ENCODE data around the gene DCLK1. TPM values are rescaled to one million over a fixed set of nuclear protein-coding genes. Genes with fewer than 3 reads are reported as not detected.

Gene DCLK1
- total and polyA plus RNA-seq, 5 donors from 2014 or later = not detected

DNA sequence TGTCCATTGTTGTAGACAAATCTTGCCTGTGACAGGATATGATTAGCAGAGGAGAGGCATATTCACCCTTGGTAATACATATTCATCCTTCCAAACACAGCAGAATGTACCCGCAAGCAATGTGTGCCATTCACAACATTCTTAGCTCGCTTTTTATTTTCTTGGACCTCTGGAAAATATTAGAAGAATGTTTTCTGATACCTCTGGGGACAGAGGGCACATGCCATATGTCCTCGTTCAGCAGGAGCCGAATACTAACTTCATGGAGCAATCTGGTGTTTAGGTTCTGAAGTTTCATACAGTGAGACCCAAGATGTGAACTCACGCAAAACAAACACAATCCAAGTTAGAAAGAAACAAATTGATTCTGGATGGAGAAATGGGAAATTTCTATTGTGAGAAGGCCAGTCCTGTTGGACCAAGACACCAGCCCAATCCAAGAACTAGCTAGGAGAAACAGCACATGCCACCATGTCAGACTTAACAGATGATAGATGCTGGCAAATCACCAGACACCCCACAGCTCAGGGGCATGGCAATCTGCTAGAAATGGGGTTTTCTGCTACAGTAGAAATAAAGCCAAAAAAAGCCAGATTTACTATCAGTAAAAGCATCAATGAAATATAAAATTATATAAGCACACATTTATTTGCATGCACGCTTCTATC, 297.4 kb downstream of the DCLK1 start:
- Histone ChIP-seq H3K27me3 (ENCODE audit: control insufficient read depth, insufficient read depth, low read length) (no peaks in the 10 kb centered on the region), H3K4me1 (ENCODE audit: control insufficient read depth, insufficient read depth, low read length, poor library complexity, severe bottlenecking) (no peaks in the 10 kb centered on the region), H3K36me3 (ENCODE audit: control insufficient read depth, insufficient read depth, low read length) (no peaks in the 10 kb centered on the region), H3K9me3 (ENCODE audit: control insufficient read depth in 2 of 2, low read length in 2 of 2) (no peaks in the 10 kb centered on the region), H3K27ac (ENCODE audit: insufficient read depth, low read length, poor library complexity, severe bottlenecking) (no peak overlapping the region), H3K4me3 (ENCODE audit: low read depth, low read length) (no peak overlapping the region)
- Mint-ChIP-seq H3K4me1 (no peaks in the 10 kb centered on the region), H3K4me3 (no peak overlapping the region), H3K9me3 (peaks cover 0 to 4% (median under 1%) of the 10 kb centered on the region in 7 donors), H3K27ac (no peak overlapping the region), H3K27me3 (no peaks in the 10 kb centered on the region), H3K36me3 (no peaks in the 10 kb centered on the region)
- no peak for ATAC-seq (ENCODE audit: low read depth in 2 of 2)
- no peak for DNase-seq

DNA sequence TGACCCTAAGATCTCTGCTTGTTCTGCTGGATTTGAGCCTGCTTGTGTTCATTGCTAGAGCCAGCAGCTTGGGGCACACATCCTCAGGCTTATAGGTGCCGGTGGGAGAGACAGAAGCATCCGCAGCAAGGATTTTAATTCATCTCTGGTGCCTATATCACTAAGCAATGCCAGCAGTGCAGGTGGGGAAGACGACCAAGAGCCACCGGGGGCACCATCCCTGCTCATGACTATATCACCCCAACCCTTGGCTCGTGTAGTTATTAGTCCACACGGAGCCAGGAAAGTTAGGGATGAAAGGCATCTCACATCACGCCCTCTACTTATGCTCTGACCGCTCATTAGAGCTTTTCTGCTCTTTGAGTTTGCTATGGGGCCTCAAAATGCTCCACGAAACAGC, 298.2 kb downstream of the DCLK1 start:
- Mint-ChIP-seq H3K27ac (no peak overlapping the region), H3K36me3 (no peaks in the 10 kb centered on the region), H3K27me3 (no peaks in the 10 kb centered on the region), H3K4me1 (no peaks in the 10 kb centered on the region), H3K4me3 (no peak overlapping the region), H3K9me3 (peaks cover 0 to 4% (median 2%) of the 10 kb centered on the region in 7 donors)
- Histone ChIP-seq H3K4me1 (ENCODE audit: control insufficient read depth, insufficient read depth, low read length, poor library complexity, severe bottlenecking) (no peaks in the 10 kb centered on the region), H3K9me3 (ENCODE audit: control insufficient read depth in 2 of 2, low read length in 2 of 2) (no peaks in the 10 kb centered on the region), H3K27me3 (ENCODE audit: control insufficient read depth, insufficient read depth, low read length) (no peaks in the 10 kb centered on the region), H3K4me3 (ENCODE audit: low read depth, low read length) (no peak overlapping the region), H3K36me3 (ENCODE audit: control insufficient read depth, insufficient read depth, low read length) (no peaks in the 10 kb centered on the region), H3K27ac (ENCODE audit: insufficient read depth, low read length, poor library complexity, severe bottlenecking) (no peak overlapping the region)
- ATAC-seq (ENCODE audit: low read depth in 2 of 2) = no peak
- DNase-seq = no peak

DNA sequence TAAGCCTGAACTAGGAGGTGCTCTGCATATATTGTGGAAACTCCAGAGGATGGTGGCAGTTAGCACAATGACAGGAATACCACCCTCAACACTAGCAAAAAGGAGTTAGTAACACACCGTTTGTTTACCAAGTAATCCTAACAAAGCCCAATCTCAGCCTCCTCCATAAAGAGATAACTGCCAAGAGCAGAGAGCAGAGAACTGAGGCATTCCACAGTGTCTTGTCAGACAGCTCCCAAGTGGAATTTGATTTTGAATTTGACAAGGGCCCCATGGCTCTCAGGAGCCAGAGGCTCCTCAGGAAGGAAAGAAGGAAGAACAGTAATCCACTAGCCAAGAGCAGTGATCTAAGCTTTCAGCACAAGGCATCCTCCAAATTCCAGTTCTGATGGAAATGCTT, 298.6 kb downstream of the DCLK1 start:
- Histone ChIP-seq H3K27ac (ENCODE audit: insufficient read depth, low read length, poor library complexity, severe bottlenecking) (no peak overlapping the region), H3K27me3 (ENCODE audit: control insufficient read depth, insufficient read depth, low read length) (no peaks in the 10 kb centered on the region), H3K4me1 (ENCODE audit: control insufficient read depth, insufficient read depth, low read length, poor library complexity, severe bottlenecking) (no peaks in the 10 kb centered on the region), H3K36me3 (ENCODE audit: control insufficient read depth, insufficient read depth, low read length) (no peaks in the 10 kb centered on the region), H3K9me3 (ENCODE audit: control insufficient read depth in 2 of 2, low read length in 2 of 2) (no peaks in the 10 kb centered on the region), H3K4me3 (ENCODE audit: low read depth, low read length) (no peak overlapping the region)
- Mint-ChIP-seq H3K9me3 (peaks cover 0 to 4% (median 2%) of the 10 kb centered on the region in 7 donors), H3K36me3 (no peaks in the 10 kb centered on the region), H3K4me1 (peaks cover 0 to 3% (median 0%) of the 10 kb centered on the region in 4 donors), H3K27ac (no peak overlapping the region), H3K27me3 (no peaks in the 10 kb centered on the region), H3K4me3 (no peak overlapping the region)
- DNase-seq (no peak), ATAC-seq (ENCODE audit: low read depth in 2 of 2) (no peak)

DNA sequence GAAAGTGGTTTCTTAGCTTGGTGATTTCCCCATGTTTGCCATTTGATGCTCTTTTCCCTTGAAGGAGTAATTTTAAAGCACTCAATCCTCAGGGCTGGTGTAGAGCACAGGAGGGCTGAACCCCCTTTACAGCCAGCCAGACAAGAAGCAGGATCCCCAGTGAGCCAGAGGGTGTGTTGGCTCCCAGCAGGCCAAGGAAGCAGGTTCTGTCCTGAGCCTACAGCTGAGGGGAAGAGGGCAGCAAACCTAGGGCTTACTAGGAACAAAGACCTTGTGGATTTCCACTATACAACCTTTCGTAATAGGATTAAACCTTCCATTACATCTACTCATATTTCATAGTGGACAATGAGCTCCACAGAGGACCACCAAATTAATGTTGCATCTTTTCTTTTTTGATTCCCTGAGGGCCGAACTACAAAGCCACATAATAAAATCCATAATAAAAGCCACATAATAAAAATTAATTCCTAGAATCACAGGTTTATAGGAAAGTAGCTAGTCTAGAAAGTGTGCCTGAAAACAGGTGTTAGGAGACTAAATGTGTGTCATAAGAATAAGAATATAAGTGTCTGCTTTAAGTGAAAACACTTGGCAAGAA, 300.2 kb downstream of the DCLK1 start:
- no peaks in the 10 kb centered on the region for H3K27me3 ChIP-seq (ENCODE audit: control insufficient read depth, insufficient read depth, low read length)
- no peaks in the 10 kb centered on the region for H3K36me3 ChIP-seq (ENCODE audit: control insufficient read depth, insufficient read depth, low read length)
- H3K4me1 ChIP-seq (ENCODE audit: control insufficient read depth, insufficient read depth, low read length, poor library complexity, severe bottlenecking) = no peaks in the 10 kb centered on the region
- H3K27ac ChIP-seq (ENCODE audit: insufficient read depth, low read length, poor library complexity, severe bottlenecking) = no peak overlapping the region
- no peaks in the 10 kb centered on the region for H3K9me3 ChIP-seq (ENCODE audit: control insufficient read depth in 2 of 2, low read length in 2 of 2)
- DNase-seq (no peak), ATAC-seq (ENCODE audit: low read depth in 2 of 2) (no peak)
- H3K27ac Mint-ChIP-seq = no peak overlapping the region
- H3K9me3 Mint-ChIP-seq = peaks cover 0 to 8% (median 2%) of the 10 kb centered on the region in 7 donors
- no peaks in the 10 kb centered on the region for H3K27me3 Mint-ChIP-seq
- no peaks in the 10 kb centered on the region for H3K36me3 Mint-ChIP-seq
- H3K4me3 ChIP-seq (ENCODE audit: low read depth, low read length) = no peak overlapping the region
- peaks cover 0 to 4% (median 0%) of the 10 kb centered on the region in 4 donors for H3K4me1 Mint-ChIP-seq
- H3K4me3 Mint-ChIP-seq = no peak overlapping the region

DNA sequence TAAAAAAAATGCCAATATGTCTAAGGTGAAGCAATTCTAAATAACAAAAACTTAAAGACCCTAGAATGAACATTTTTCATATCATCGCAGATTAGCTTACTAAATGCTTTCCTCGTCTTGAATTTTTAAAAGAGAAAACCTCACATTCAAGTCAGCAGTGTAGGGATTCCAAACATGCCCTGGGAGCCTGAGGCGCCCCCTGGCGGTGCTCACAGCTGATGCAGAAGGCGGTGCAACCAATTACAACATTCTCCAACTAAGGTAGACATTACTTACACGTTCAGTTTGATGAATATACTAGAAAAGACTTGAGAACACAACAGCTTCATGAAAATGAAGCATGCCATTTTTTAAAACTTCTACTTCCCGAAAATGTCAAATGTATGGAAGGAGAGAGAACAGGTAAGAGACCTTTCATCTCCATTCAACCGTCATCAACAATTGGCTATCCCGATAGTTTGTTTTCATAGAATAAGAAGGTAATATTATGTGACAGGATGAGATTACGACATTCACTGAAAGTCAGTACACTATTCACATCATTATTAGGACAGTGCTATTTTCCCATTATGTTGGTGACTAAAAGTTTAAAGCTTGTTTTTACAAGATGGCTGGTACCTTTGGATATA, 304.4 kb downstream of the DCLK1 start:
- no peak for ATAC-seq (ENCODE audit: low read depth in 2 of 2)
- Histone ChIP-seq H3K36me3 (ENCODE audit: control insufficient read depth, insufficient read depth, low read length) (no peaks in the 10 kb centered on the region), H3K27ac (ENCODE audit: insufficient read depth, low read length, poor library complexity, severe bottlenecking) (no peak overlapping the region), H3K27me3 (ENCODE audit: control insufficient read depth, insufficient read depth, low read length) (no peaks in the 10 kb centered on the region), H3K4me1 (ENCODE audit: control insufficient read depth, insufficient read depth, low read length, poor library complexity, severe bottlenecking) (no peaks in the 10 kb centered on the region), H3K4me3 (ENCODE audit: low read depth, low read length) (no peak overlapping the region), H3K9me3 (ENCODE audit: control insufficient read depth in 2 of 2, low read length in 2 of 2) (peaks cover 0 to 2% of the 10 kb centered on the region in 2 experiments)
- H3K27ac Mint-ChIP-seq = no peak overlapping the region
- no peaks in the 10 kb centered on the region for H3K27me3 Mint-ChIP-seq
- no peaks in the 10 kb centered on the region for H3K36me3 Mint-ChIP-seq
- no peak overlapping the region for H3K4me3 Mint-ChIP-seq
- DNase-seq = no peak
- H3K9me3 Mint-ChIP-seq = peaks cover 0 to 8% (median 2%) of the 10 kb centered on the region in 7 donors
- H3K4me1 Mint-ChIP-seq = peaks cover 0 to 4% (median 0%) of the 10 kb centered on the region in 4 donors

DNA sequence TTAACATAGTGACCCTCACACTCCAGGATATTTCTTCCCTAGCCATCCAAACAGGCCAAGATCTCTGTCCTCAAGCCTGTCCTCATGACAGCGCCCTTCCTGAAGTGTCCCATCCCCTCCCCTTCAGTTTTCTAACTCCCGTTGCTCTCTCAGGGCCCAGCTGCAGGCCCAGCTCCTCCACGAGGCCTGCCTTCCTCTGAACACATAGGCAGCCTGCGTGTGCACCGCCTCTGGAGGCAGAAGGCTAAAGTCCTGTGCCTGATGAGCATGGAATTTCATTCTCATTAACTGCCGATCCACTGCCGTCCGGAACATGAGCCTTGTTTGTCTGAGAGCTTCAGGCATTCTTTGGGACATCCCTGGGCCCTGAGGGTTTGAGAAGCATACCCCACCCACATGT, 306.4 kb downstream of the DCLK1 start:
- Mint-ChIP-seq H3K4me1 (peaks cover 0 to 4% (median 0%) of the 10 kb centered on the region in 4 donors), H3K27me3 (no peaks in the 10 kb centered on the region), H3K27ac (no peak overlapping the region), H3K9me3 (peaks cover 0 to 8% (median 2%) of the 10 kb centered on the region in 7 donors), H3K4me3 (no peak overlapping the region), H3K36me3 (no peaks in the 10 kb centered on the region)
- Histone ChIP-seq H3K27ac (ENCODE audit: insufficient read depth, low read length, poor library complexity, severe bottlenecking) (no peak overlapping the region), H3K9me3 (ENCODE audit: control insufficient read depth in 2 of 2, low read length in 2 of 2) (peaks cover 0 to 2% of the 10 kb centered on the region in 2 experiments), H3K4me1 (ENCODE audit: control insufficient read depth, insufficient read depth, low read length, poor library complexity, severe bottlenecking) (no peaks in the 10 kb centered on the region), H3K4me3 (ENCODE audit: low read depth, low read length) (no peak overlapping the region), H3K27me3 (ENCODE audit: control insufficient read depth, insufficient read depth, low read length) (no peaks in the 10 kb centered on the region), H3K36me3 (ENCODE audit: control insufficient read depth, insufficient read depth, low read length) (no peaks in the 10 kb centered on the region)
- ATAC-seq (ENCODE audit: low read depth in 2 of 2) = no peak
- DNase-seq = no peak

DNA sequence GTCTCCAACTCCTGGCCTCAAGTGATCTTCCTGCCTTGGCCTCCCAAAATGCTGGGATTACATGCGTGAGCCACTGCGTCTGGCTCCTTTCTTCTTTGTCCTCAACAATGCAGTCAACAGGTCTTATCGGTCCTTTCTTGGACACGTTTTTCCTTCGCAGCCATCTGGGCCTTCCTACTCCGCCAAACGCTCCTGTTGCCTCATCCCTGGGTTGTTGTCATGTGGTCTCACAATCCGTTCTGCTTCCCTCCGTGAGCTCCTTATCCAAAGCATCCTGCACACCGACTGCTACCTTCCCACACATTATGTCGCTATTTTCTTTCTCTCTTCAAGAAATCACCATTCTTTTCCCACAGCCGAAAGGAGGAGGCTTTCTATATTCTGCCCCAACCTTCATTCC, 306.8 kb downstream of the DCLK1 start:
- Histone ChIP-seq H3K4me1 (ENCODE audit: control insufficient read depth, insufficient read depth, low read length, poor library complexity, severe bottlenecking) (no peaks in the 10 kb centered on the region), H3K36me3 (ENCODE audit: control insufficient read depth, insufficient read depth, low read length) (no peaks in the 10 kb centered on the region), H3K27ac (ENCODE audit: insufficient read depth, low read length, poor library complexity, severe bottlenecking) (no peak overlapping the region), H3K27me3 (ENCODE audit: control insufficient read depth, insufficient read depth, low read length) (no peaks in the 10 kb centered on the region), H3K9me3 (ENCODE audit: control insufficient read depth in 2 of 2, low read length in 2 of 2) (peaks cover 0 to 2% of the 10 kb centered on the region in 2 experiments), H3K4me3 (ENCODE audit: low read depth, low read length) (no peak overlapping the region)
- peaks cover 0 to 4% (median 0%) of the 10 kb centered on the region in 4 donors for H3K4me1 Mint-ChIP-seq
- no peak for ATAC-seq (ENCODE audit: low read depth in 2 of 2)
- H3K27ac Mint-ChIP-seq = no peak overlapping the region
- no peaks in the 10 kb centered on the region for H3K36me3 Mint-ChIP-seq
- no peak for DNase-seq
- no peak overlapping the region for H3K4me3 Mint-ChIP-seq
- peaks cover 0 to 8% (median 2%) of the 10 kb centered on the region in 7 donors for H3K9me3 Mint-ChIP-seq
- no peaks in the 10 kb centered on the region for H3K27me3 Mint-ChIP-seq
